COLO829 (cell line): Measurements from ENCODE around the gene KLHL3.

ENCODE experiments used
- DNase-seq: peaks from one replicate; pipeline ENCODE4 v3.0.0; 2012; ENCODE audit warnings: low spot score

KLHL3 gene

GRCh38 chr5:137575847-137576246 lies 160.0 kb downstream of the KLHL3 start:
- DNase-seq = no peak

- DNase-seq = no peak
Observed at GRCh38 chr5:137575211-137575610, 160.7 kb downstream of the KLHL3 start.

GRCh38 chr5:137573376-137573775 lies 162.5 kb downstream of the KLHL3 start:
- DNase-seq = no peak

GRCh38 chr5:137572042-137572695 lies 163.7 kb downstream of the KLHL3 start:
- no peak for DNase-seq

- no peak for DNase-seq
Observed at GRCh38 chr5:137570070-137570469, 165.8 kb downstream of the KLHL3 start.
